Lower leg skin (tissue), 4 donors: Measurements from ENCODE around the gene NCAM2. TPM values are rescaled to one million over a fixed set of nuclear protein-coding genes. Genes with fewer than 3 reads are reported as not detected.

Experiments
- DNase-seq, 2 donors: peaks; one replicate each; pipeline ENCODE4 v3.0.0-alpha.2; 2019; ENCODE audit warnings: low spot score in 2 of 2
- H3K4me3 ChIP-seq: fragments of 200-600 bp; sonication (generic); 2 replicates; pipeline ENCODE4 v1.5.1; 2017; ENCODE audit warnings: mild to moderate bottlenecking, low read depth; ENCODE audit not compliant: poor library complexity, severe bottlenecking
- CTCF ChIP-seq, 3 donors: fragments of 450-650 bp; IDR thresholded peaks; one replicate each; pipeline ENCODE4 v1.5.1; 2016; ENCODE audit warnings: antibody characterized with exemption in 3 of 3, mild to moderate bottlenecking in 3 of 3, moderate library complexity in 2 of 3
- POLR2A ChIP-seq, 2 donors: fragments of 450-650 bp; IDR thresholded peaks; one replicate each; pipeline ENCODE4 v1.6.1; 2016 to 2017; ENCODE audit warnings: antibody characterized with exemption in 2 of 2, mild to moderate bottlenecking in 1 of 2, moderate library complexity in 1 of 2
- WGBS, 2 donors: methylation state at CpG; one replicate each; pipeline ENCODE4 v1.1.5; 2018; 5-methylcytosine and 5-hydroxymethylcytosine counted together
- intact Hi-C: fragments of 100-400 bp; cut with DNase I; formaldehyde crosslinking; loops from one replicate; pipeline ENCODE4 v1.15.0; 2023; ENCODE audit warnings: low total_unique reads
- total RNA-seq, 4 donors: library from RNA; depleted of rRNA; stranded (reverse); fragments of >200 nt; gene quantifications; one replicate each; pipeline ENCODE4 v1.1.0, GENCODE V29; 2016

Gene NCAM2
- total RNA-seq, 4 donors from 2014 or later, result 0.61 to 3.2 (median 0.91) TPM

GRCh38 chr21:21200103-21200938 lies 202.1 kb downstream of the NCAM2 start:
- no peak overlapping the region for H3K4me3 ChIP-seq
- intact Hi-C loops, result no loop called here
- WGBS, 2 donors, result 23 to 43% methylated on average over 6 of the region's 6 CpGs
- no peak for TF ChIP-seq CTCF (IDR thresholded peaks at IDR 0.05)
- no peak for TF ChIP-seq POLR2A (IDR thresholded peaks at IDR 0.05)
- peak; percentile 43 to 84 for DNase-seq

- H3K4me3 ChIP-seq, result no peak overlapping the region
- no peak for DNase-seq
- 45 to 59% methylated on average over 5 of the region's 5 CpGs for WGBS, 2 donors
- TF ChIP-seq POLR2A (IDR thresholded peaks at IDR 0.05) (no peak), CTCF (IDR thresholded peaks at IDR 0.05) (no peak)
- intact Hi-C loops, result no loop called here
Observed at GRCh38 chr21:21200939-21201615, 202.9 kb downstream of the NCAM2 start.

GRCh38 chr21:21203822-21204339 lies 205.7 kb downstream of the NCAM2 start:
- no peak overlapping the region for H3K4me3 ChIP-seq
- DNase-seq, result no peak
- no peak for TF ChIP-seq CTCF (IDR thresholded peaks at IDR 0.05)
- no peak for TF ChIP-seq POLR2A (IDR thresholded peaks at IDR 0.05)
- intact Hi-C loops, result no loop called here
- WGBS, 2 donors, result 93 to 96% methylated on average over 1 of the region's 1 CpG

- no peak overlapping the region for H3K4me3 ChIP-seq
- intact Hi-C loops, result no loop called here
- 89 to 90% methylated on average over 5 of the region's 5 CpGs for WGBS, 2 donors
- no peak for DNase-seq
- TF ChIP-seq CTCF (IDR thresholded peaks at IDR 0.05) (no peak), POLR2A (IDR thresholded peaks at IDR 0.05) (no peak)
Observed at GRCh38 chr21:21204366-21204996, 206.3 kb downstream of the NCAM2 start.

- no peak overlapping the region for H3K4me3 ChIP-seq
- TF ChIP-seq POLR2A (IDR thresholded peaks at IDR 0.05), result no peak
- intact Hi-C loops, result no loop called here
- 68 to 85% methylated on average over 1 of the region's 1 CpG for WGBS, 2 donors
- DNase-seq, result no peak
Observed at GRCh38 chr21:21205604-21206003, 207.4 kb downstream of the NCAM2 start.

GRCh38 chr21:21210552-21210951 lies 212.3 kb downstream of the NCAM2 start:
- no peak overlapping the region for H3K4me3 ChIP-seq
- no peak for DNase-seq
- intact Hi-C loops, result no loop called here
- WGBS, 2 donors, result 53 to 60% methylated on average over 2 of the region's 2 CpGs
- TF ChIP-seq CTCF (IDR thresholded peaks at IDR 0.05), result no peak
- TF ChIP-seq POLR2A (IDR thresholded peaks at IDR 0.05), result no peak
